ENCODE measurements around the gene IYD.
A peak's percentile ranks its signal among the peaks of the same experiment; 100 is the strongest.
"Not testable (repeated sequence)": the region's sequence is repeated elsewhere in the genome, so short reads cannot be mapped to it uniquely, and the experiment has no call there.

Gene IYD

GRCh38 chr6:150352321-150353296, 16.2 kb upstream of the IYD start:
- DNase-seq (ENCODE audit: low spot score) = no peak

GRCh38 chr6:150353445-150353844, 15.4 kb upstream of the IYD start:
- DNase-seq (ENCODE audit: low spot score) = no peak

GRCh38 chr6:150354754-150355571, 13.8 kb upstream of the IYD start:
- DNase-seq (ENCODE audit: low spot score) = no peak

GRCh38 chr6:150355932-150356331, 12.9 kb upstream of the IYD start:
- DNase-seq (ENCODE audit: low spot score) = no peak

- no peak for DNase-seq (ENCODE audit: low spot score)
Measured at GRCh38 chr6:150361876-150362275, 6.9 kb upstream of the IYD start.

- no peak for DNase-seq (ENCODE audit: low spot score)
Measured at GRCh38 chr6:150363733-150364132, 5.1 kb upstream of the IYD start.

GRCh38 chr6:150366118-150366778, 2.6 kb upstream of the IYD start:
- no peak for DNase-seq (ENCODE audit: low spot score)

GRCh38 chr6:150369408-150369807, 596 bp downstream of the IYD start:
- no peak for DNase-seq (ENCODE audit: low spot score)

- no peak for DNase-seq (ENCODE audit: low spot score)
Measured at GRCh38 chr6:150370112-150370511, 1.3 kb downstream of the IYD start.

GRCh38 chr6:150371356-150371755, 2.5 kb downstream of the IYD start:
- DNase-seq (ENCODE audit: low spot score) = no peak

- no peak for DNase-seq (ENCODE audit: low spot score)
Measured at GRCh38 chr6:150372051-150372450, 3.2 kb downstream of the IYD start.

- DNase-seq (ENCODE audit: low spot score) = no peak
Measured at GRCh38 chr6:150373260-150373701, 4.5 kb downstream of the IYD start.

GRCh38 chr6:150374346-150374745, 5.5 kb downstream of the IYD start:
- not testable (repeated sequence) for DNase-seq (ENCODE audit: low spot score)

- DNase-seq (ENCODE audit: low spot score) = peak; percentile 7
Measured at GRCh38 chr6:150377211-150377781, 8.5 kb downstream of the IYD start.

GRCh38 chr6:150380256-150380655, 11.4 kb downstream of the IYD start:
- no peak for DNase-seq (ENCODE audit: low spot score)

- DNase-seq (ENCODE audit: low spot score) = no peak
Measured at GRCh38 chr6:150382171-150382570, 13.4 kb downstream of the IYD start.

GRCh38 chr6:150391414-150391813, 22.6 kb downstream of the IYD start:
- DNase-seq (ENCODE audit: low spot score) = no peak

GRCh38 chr6:150391890-150392289, 23.1 kb downstream of the IYD start:
- DNase-seq (ENCODE audit: low spot score) = no peak

- no peak for DNase-seq (ENCODE audit: low spot score)
Measured at GRCh38 chr6:150392452-150393220, 23.8 kb downstream of the IYD start.

- DNase-seq (ENCODE audit: low spot score) = no peak
Measured at GRCh38 chr6:150394053-150394898, 25.5 kb downstream of the IYD start.
